ENCODE data around the gene PBOV1. TPM values are rescaled to one million over a fixed set of nuclear protein-coding genes. Genes with fewer than 3 reads are reported as not detected.

The PBOV1 gene
- total and polyA plus RNA-seq, 4 experiments from 2014 or later, result not detected

- Mint-ChIP-seq H3K27me3 (peaks cover 12 to 32% of the 10 kb centered on the region in 2 donors), H3K9me3 (peaks cover 9 to 44% (median 32%) of the 10 kb centered on the region in 8 donors), H3K4me1 (no peaks in the 10 kb centered on the region), H3K4me3 (no peak overlapping the region), H3K36me3 (peaks cover 2 to 3% of the 10 kb centered on the region in 2 donors), H3K27ac (no peak overlapping the region)
- CTCF ChIA-PET (ENCODE audit: partially characterized antibody), result interaction anchor here (0.5 kb wide), 1 partner anchor 660 kb away, joined by 3 read pairs; no protein-coding TSS in a partner anchor
- Histone ChIP-seq H3K9me3 (ENCODE audit: control insufficient read depth in 1 of 2, low read length in 2 of 2) (peaks cover 0 to 9% of the 10 kb centered on the region in 2 donors), H3K27me3 (ENCODE audit: insufficient read depth, low read length) (no peaks in the 10 kb centered on the region), H3K36me3 (ENCODE audit: insufficient read depth, low read length) (no peaks in the 10 kb centered on the region), H3K4me3 (ENCODE audit: low read length in 2 of 2) (no peak overlapping the region), H3K27ac (ENCODE audit: low read depth, low read length) (no peak overlapping the region), H3K4me1 (ENCODE audit: insufficient read depth, low read length) (no peaks in the 10 kb centered on the region)
- DNase-seq, result no peak
- POLR2A ChIA-PET (ENCODE audit: partially characterized antibody), result no interaction called here
- intact Hi-C loops (cut with micrococcal nuclease), result no loop called here
Observed at GRCh38 chr6:138175596-138175995, 42.7 kb downstream of the PBOV1 start.

Other genes starting within 250 kb of the PBOV1 start
- gene PERP, start 111.1 kb downstream of the PBOV1 start, total RNA-seq, result 1 to 10 TPM; 4.2 to 4.3 TPM
- gene PERP, start 111.1 kb downstream of the PBOV1 start, polyA plus RNA-seq, result 1 to 10 TPM; 6.8 to 8.0 TPM
- gene ARFGEF3, start 56.6 kb downstream of the PBOV1 start, total RNA-seq, result under 1 TPM in 1 of 2 experiments, not detected in 1; 0.03 TPM
- gene ARFGEF3, start 56.6 kb downstream of the PBOV1 start, polyA plus RNA-seq, result not detected
- not detected for gene SMIM28, start 159.4 kb upstream of the PBOV1 start, total RNA-seq
- gene SMIM28, start 159.4 kb upstream of the PBOV1 start, polyA plus RNA-seq, result not detected
- 10 to 100 TPM; 47.2 to 52.7 TPM for gene HEBP2, start 185.7 kb upstream of the PBOV1 start, total RNA-seq
- gene HEBP2, start 185.7 kb upstream of the PBOV1 start, polyA plus RNA-seq, result 10 to 100 TPM; 47.9 to 49.6 TPM